WTC11 (cell line): ENCODE measurements around the gene ATAD3C. TPM values are rescaled to one million over a fixed set of nuclear protein-coding genes. Genes with fewer than 3 reads are reported as not detected.

Experiments
- ATAC-seq: fragments of 200-7000 bp; cut with Tn5 transposase; 2 replicates; pipeline ENCODE4 v1.10.0; 2021; ENCODE audit warnings: mild to moderate bottlenecking, moderate library complexity
- CTCF ChIA-PET: fragments of 300-600 bp; sonication (Branson Sonifier 250); formaldehyde crosslinking; loops from one replicate; lab custom pipeline; 2021; ENCODE audit warnings: antibody characterized with exemption; lab: Charles Lee
- POLR2A ChIA-PET: fragments of 350-600 bp; sonication (Branson Sonifier 250); formaldehyde crosslinking; loops from one replicate; lab custom pipeline; 2021; ENCODE audit warnings: antibody characterized with exemption; lab: Charles Lee
- DNase-seq: peaks from one replicate; pipeline ENCODE4 v3.0.0; 2021; ENCODE audit warnings: low spot score
- H3K27ac Mint-ChIP-seq: 2 replicates; pipeline ENCODE4 v1.8.0; 2021; ENCODE audit warnings: mixed read lengths
- H3K27me3 Mint-ChIP-seq: 2 replicates; pipeline ENCODE4 v1.8.0; 2021; ENCODE audit warnings: low read depth, mild to moderate bottlenecking, moderate library complexity, mixed read lengths
- H3K36me3 Mint-ChIP-seq: 2 replicates; pipeline ENCODE4 v1.8.0; 2021; ENCODE audit warnings: mixed read lengths
- H3K4me1 Mint-ChIP-seq: 2 replicates; pipeline ENCODE4 v1.8.0; 2022; ENCODE audit warnings: mixed read lengths
- H3K4me3 Mint-ChIP-seq: 2 replicates; pipeline ENCODE4 v1.8.0; 2021; ENCODE audit warnings: mild to moderate bottlenecking, moderate library complexity, mixed read lengths
- H3K9me3 Mint-ChIP-seq: 2 replicates; pipeline ENCODE4 v1.8.0; 2021; ENCODE audit warnings: mixed read lengths
- ATF2 ChIP-seq: sonication (generic); formaldehyde crosslinking; IDR thresholded peaks from 2 replicates; pipeline ENCODE4 v1.8.1; 2022; ENCODE audit warnings: low read depth, missing genetic modification reagents, borderline replicate concordance
- ATF3 ChIP-seq: sonication (generic); formaldehyde crosslinking; conservative IDR thresholded peaks from 2 replicates; pipeline ENCODE4 v1.8.1; 2022; ENCODE audit warnings: mild to moderate bottlenecking, missing genetic modification reagents
- CREB1 ChIP-seq: sonication (generic); formaldehyde crosslinking; IDR thresholded peaks from 2 replicates; pipeline ENCODE4 v1.8.0; 2023; ENCODE audit warnings: mild to moderate bottlenecking, missing genetic modification reagents
- E2F5 ChIP-seq: sonication (generic); formaldehyde crosslinking; IDR thresholded peaks from 2 replicates; pipeline ENCODE4 v1.8.1; 2022; ENCODE audit warnings: mild to moderate bottlenecking, moderate library complexity, missing genetic modification reagents
- FOXK1 ChIP-seq: sonication (generic); formaldehyde crosslinking; IDR thresholded peaks from 2 replicates; pipeline ENCODE4 v1.8.0; 2022; ENCODE audit warnings: mild to moderate bottlenecking, moderate library complexity, missing genetic modification reagents
- GABPB1 ChIP-seq: sonication (generic); formaldehyde crosslinking; IDR thresholded peaks from 2 replicates; pipeline ENCODE4 v1.8.1; 2023; ENCODE audit warnings: mild to moderate bottlenecking, missing genetic modification reagents
- NFE2L1 ChIP-seq: sonication (generic); formaldehyde crosslinking; IDR thresholded peaks from 2 replicates; pipeline ENCODE4 v1.8.1; 2023; ENCODE audit warnings: missing genetic modification reagents
- RORB ChIP-seq: fragments of 250-450 bp; sonication (Bioruptor Pico); IDR thresholded peaks from 2 replicates; pipeline ENCODE4 v1.9.0; 2021; ENCODE audit warnings: mild to moderate bottlenecking
- STAT6 ChIP-seq: sonication (generic); formaldehyde crosslinking; conservative IDR thresholded peaks from 2 replicates; pipeline ENCODE4 v1.8.1; 2023; ENCODE audit warnings: mild to moderate bottlenecking, low read depth, missing genetic modification reagents, moderate library complexity
- TEAD4 ChIP-seq: sonication (generic); formaldehyde crosslinking; IDR thresholded peaks from 2 replicates; pipeline ENCODE4 v1.8.0; 2022; ENCODE audit warnings: mild to moderate bottlenecking, missing genetic modification reagents
- ZBTB43 ChIP-seq: sonication (generic); formaldehyde crosslinking; IDR thresholded peaks from 2 replicates; pipeline ENCODE4 v1.8.1; 2023; ENCODE audit warnings: mild to moderate bottlenecking, missing genetic modification reagents
- ZNF263 ChIP-seq: sonication (generic); formaldehyde crosslinking; IDR thresholded peaks from 2 replicates; pipeline ENCODE4 v1.8.1; 2022; ENCODE audit warnings: low read depth, mild to moderate bottlenecking, moderate library complexity, missing genetic modification reagents
- ZNF396 ChIP-seq: fragments of 250-450 bp; sonication (Bioruptor Pico); IDR thresholded peaks from 2 replicates; pipeline ENCODE4 v1.8.0; 2021; ENCODE audit warnings: mild to moderate bottlenecking, moderate library complexity, borderline replicate concordance
- total RNA-seq: library from RNA; stranded (reverse); gene quantifications from 3 replicates; pipeline ENCODE4 v1.2.3, GENCODE V29; 2021
- TF ChIP-seq, protein P1 (sequence below): sonication (generic); formaldehyde crosslinking; IDR thresholded peaks from 2 replicates; pipeline ENCODE4 v1.8.1; 2022; ENCODE audit warnings: missing genetic modification reagents, borderline replicate concordance

The ATAD3C gene
- total RNA-seq, 1 experiment from 2014 or later, result 0.61 TPM

GRCh38 chr1:1437033-1437903 is 12.2 kb upstream of the ATAD3C start (continued):
- TF ChIP-seq ZBTB43 (CRISPR knock-in tag) (no peak), CREB1 (CRISPR knock-in tag) (no peak), ATF2 (CRISPR knock-in tag) (no peak), E2F5 (CRISPR knock-in tag) (no peak), FOXK1 (CRISPR knock-in tag) (no peak), TEAD4 (CRISPR knock-in tag) (no peak), ZNF396 (CRISPR knock-in tag) (no peak), RORB (CRISPR knock-in tag) (no peak), ZNF263 (CRISPR knock-in tag) (no peak), NFE2L1 (CRISPR knock-in tag) (no peak)
- TF ChIP-seq, protein P1, sequence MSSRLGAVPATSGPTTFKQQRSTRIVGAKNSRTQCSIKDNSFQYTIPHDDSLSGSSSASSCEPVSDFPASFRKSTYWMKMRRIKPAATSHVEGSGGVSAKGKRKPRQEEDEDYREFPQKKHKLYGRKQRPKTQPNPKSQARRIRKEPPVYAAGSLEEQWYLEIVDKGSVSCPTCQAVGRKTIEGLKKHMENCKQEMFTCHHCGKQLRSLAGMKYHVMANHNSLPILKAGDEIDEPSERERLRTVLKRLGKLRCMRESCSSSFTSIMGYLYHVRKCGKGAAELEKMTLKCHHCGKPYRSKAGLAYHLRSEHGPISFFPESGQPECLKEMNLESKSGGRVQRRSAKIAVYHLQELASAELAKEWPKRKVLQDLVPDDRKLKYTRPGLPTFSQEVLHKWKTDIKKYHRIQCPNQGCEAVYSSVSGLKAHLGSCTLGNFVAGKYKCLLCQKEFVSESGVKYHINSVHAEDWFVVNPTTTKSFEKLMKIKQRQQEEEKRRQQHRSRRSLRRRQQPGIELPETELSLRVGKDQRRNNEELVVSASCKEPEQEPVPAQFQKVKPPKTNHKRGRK, result no peak
- TF ChIP-seq, all 79 proteins: peak for 0

GRCh38 chr1:1437904-1438376 is 11.5 kb upstream of the ATAD3C start:
- CTCF ChIA-PET, result interaction anchor here (0.6 to 1.5 kb wide), 3 partner anchors 9 to 191 kb away, joined by 3 to 5 read pairs (median 3); no protein-coding TSS in a partner anchor
- H3K27me3 Mint-ChIP-seq, result peaks cover 6% of the 10 kb centered on the region
- ATAC-seq, result no peak
- H3K4me1 Mint-ChIP-seq, result peaks cover 15% of the 10 kb centered on the region
- DNase-seq, result no peak
- TF ChIP-seq ATF3 (CRISPR knock-in tag) (no peak), GABPB1 (CRISPR knock-in tag) (0 out of 2 replicates have a peak, but pooled peaks have one; percentile 23), STAT6 (CRISPR knock-in tag) (no peak)
- H3K27ac Mint-ChIP-seq, result no peak overlapping the region
- H3K4me3 Mint-ChIP-seq, result no peak overlapping the region
- no peaks in the 10 kb centered on the region for H3K36me3 Mint-ChIP-seq
- H3K9me3 Mint-ChIP-seq, result no peaks in the 10 kb centered on the region
- POLR2A ChIA-PET, result no interaction called here
